ENCODE data around the gene MFAP5.
"Not testable (repeated sequence)": the region's sequence is repeated elsewhere in the genome, so short reads cannot be mapped to it uniquely, and the experiment has no call there.

The MFAP5 gene

GRCh38 chr12:8624750-8625149 lies 37.9 kb downstream of the MFAP5 start:
- DNase-seq (ENCODE audit: low read depth), result not testable (repeated sequence)

DNA sequence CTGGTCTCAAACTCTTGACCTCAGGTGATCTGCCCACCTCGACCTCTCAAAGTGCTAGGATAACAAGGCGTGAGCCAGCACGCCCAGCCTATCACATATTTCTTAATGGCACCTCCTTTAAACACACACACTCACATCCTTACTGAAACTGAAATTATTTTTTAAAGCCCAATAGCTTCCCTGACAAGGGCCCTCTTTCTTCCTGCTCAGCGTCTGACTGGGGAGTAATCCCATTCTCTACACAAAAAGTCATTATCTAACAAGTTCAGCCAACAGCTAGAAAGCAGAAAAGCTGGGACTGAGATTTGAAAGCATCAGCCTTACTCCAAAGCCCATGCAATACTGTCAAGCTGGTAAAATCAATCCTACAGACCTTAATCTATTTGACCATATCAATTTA lies 40.0 kb downstream of the MFAP5 start:
- no peak for DNase-seq (ENCODE audit: low read depth)

DNA sequence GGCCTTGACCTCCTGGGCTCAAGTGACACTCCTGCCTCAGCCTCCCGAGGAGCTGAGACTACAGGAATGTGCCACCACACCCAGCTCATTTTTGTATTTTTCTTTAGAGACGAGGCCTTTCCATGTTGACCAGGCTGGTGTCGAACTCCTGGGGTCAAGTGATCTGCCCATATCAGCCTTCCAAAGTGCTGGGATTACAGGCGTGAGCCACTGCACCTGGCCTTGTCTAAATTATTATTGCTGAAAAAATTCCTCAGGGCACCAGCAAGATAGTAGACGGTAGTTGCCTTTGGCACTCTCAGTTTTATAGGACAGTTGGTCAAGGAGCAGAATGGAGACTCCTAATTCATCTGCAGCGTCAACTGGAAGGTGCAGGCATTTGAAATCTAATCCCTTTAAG lies 47.4 kb downstream of the MFAP5 start:
- DNase-seq (ENCODE audit: low read depth), result no peak

- DNase-seq (ENCODE audit: low read depth), result not testable (repeated sequence)
Measured at GRCh38 chr12:8613881-8614280, 48.7 kb downstream of the MFAP5 start.

GRCh38 chr12:8612629-8613028 lies 50.0 kb downstream of the MFAP5 start, which contains the start of gene AICDA:
AICDA (minus strand) TSS chr12:8612859; CDS start chr12:8612767, 92 bp downstream.
- no peak for DNase-seq (ENCODE audit: low read depth)

DNA sequence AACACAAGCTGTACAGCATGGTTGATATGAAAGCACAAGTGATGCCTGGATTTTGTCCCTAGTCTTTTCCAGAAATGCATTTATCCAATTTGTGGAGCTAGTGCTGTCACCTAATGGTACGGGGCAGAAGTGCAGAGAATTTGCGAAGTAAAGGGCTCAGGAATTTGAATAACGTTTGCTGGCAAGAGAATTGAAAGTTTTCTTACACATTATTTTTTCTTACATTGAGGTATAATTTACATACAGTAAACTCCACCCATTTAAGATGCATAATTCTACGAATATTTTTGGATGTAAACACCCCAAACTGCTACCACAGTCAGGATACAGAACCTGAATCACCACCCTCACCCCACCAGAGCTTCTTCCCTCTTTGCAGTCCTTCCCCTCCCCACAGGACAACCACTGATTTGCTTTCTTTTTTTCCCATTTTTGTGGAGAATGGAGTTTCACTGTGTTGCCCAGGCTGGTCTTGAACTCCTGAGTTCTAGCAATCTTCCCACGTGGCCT lies 53.5 kb downstream of the MFAP5 start:
- no peak for DNase-seq (ENCODE audit: low read depth)

- no peak for DNase-seq (ENCODE audit: low read depth)
Measured at GRCh38 chr12:8606890-8607289, 55.7 kb downstream of the MFAP5 start.

DNA sequence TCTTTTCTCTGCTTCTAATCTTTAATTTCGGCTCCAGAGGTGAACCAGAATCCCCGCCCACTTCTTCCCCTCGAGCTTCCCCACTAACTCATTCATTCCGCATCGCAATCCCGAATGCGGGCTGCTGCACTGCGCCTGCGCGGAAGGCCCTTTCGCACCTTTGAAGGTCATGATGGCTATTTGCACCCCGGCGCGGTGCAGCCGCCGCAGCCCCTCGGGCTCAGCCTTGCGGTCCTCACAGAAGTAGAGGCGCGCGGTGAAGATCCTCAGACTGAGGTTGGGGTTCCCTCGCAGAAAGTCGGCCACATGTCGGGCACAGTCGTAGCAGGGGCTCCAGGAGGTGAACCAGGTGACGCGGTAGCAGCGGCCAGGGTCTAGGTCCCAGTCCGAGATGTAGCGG lies 57.6 kb downstream of the MFAP5 start:
- DNase-seq (ENCODE audit: low read depth), result no peak

GRCh38 chr12:8603856-8604255 lies 58.8 kb downstream of the MFAP5 start:
- DNase-seq (ENCODE audit: low read depth), result no peak

DNA sequence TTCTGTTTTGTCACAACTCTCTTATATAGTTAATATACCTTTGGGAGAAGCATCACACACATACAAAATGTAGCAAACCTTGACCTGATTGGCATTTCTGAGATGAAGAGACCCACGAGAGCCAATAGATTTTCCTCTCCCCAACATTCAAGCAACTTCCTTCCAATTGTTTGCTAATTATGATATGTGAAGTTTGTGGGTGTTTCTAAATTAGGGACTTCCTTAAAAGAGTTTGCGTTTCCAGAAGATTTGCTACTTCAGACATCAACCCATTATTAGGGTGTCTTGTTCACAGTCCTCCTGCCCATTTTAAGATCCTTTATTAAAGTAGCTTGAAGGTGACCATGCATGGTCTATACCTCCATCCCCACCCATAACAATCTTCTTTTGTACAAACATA lies 59.3 kb downstream of the MFAP5 start:
- no peak for DNase-seq (ENCODE audit: low read depth)

DNA sequence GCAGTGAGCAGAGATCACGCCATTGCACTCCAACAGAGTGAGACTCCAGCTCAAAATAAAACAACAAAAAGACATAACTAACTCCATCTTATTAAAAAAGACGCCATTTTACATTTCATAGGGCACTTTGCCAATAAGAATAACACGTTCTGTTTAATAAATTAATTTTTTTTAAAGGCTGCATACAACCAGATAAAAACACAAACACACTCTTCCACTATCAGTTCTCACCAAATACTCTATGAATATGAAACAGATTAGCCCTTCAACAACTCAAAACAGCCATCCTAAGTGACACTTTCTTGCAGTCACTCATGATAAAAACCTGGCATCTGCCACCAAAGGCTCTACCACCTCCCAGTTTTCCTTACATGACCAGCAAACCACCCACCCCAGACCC lies 66.1 kb downstream of the MFAP5 start:
- no peak for DNase-seq (ENCODE audit: low read depth)

Measured in stimulated activated CD4-positive, alpha-beta T cell treated with anti-CD3 and anti-CD28 coated beads, Interleukin-2, amount 100 ng/mL, for 4 hours (primary cell).